NT2/D1 (cell line): ENCODE measurements around the gene DOP1B.

Experiments
- DNase-seq: peaks from one replicate; pipeline ENCODE4 v3.0.0-alpha.2; 2011; ENCODE audit warnings: low read depth, low spot score
- H3K27me3 ChIP-seq: 2 replicates; pipeline ENCODE4 v1.6.0; 2011; ENCODE audit warnings: mild to moderate bottlenecking; ENCODE audit not compliant: insufficient read length, insufficient read depth
- H3K36me3 ChIP-seq: 2 replicates; pipeline ENCODE4 v1.6.1; 2011; ENCODE audit warnings: mild to moderate bottlenecking, low read length, mixed read lengths; ENCODE audit not compliant: insufficient read depth, insufficient read length
- H3K4me1 ChIP-seq: 2 replicates; pipeline ENCODE4 v1.5.1; 2011; ENCODE audit not compliant: insufficient read depth, insufficient read length
- H3K4me3 ChIP-seq: 2 replicates; pipeline ENCODE4 v1.5.1; 2011; ENCODE audit warnings: low read depth; ENCODE audit not compliant: insufficient read length
- H3K9ac ChIP-seq: 2 replicates; pipeline ENCODE4 v1.6.0; 2011; ENCODE audit warnings: low read depth; ENCODE audit not compliant: insufficient read length
- H3K9me3 ChIP-seq: 2 replicates; pipeline ENCODE4 v1.5.1; 2011; ENCODE audit warnings: mild to moderate bottlenecking, low read length; ENCODE audit not compliant: insufficient read depth
- SUZ12 ChIP-seq: IDR thresholded peaks from 2 replicates; pipeline ENCODE4 v1.6.1; 2011; ENCODE audit not compliant: insufficient read length, insufficient read depth; ENCODE audit errors: extremely low read depth
- YY1 ChIP-seq: IDR thresholded peaks from 2 replicates; pipeline ENCODE4 v1.6.1; 2011; ENCODE audit not compliant: insufficient read length, insufficient read depth
- ZNF274 ChIP-seq: IDR thresholded peaks from 2 replicates; pipeline ENCODE4 v1.6.1; 2011; ENCODE audit warnings: mild to moderate bottlenecking, low read depth, low read length

The DOP1B gene

DNA sequence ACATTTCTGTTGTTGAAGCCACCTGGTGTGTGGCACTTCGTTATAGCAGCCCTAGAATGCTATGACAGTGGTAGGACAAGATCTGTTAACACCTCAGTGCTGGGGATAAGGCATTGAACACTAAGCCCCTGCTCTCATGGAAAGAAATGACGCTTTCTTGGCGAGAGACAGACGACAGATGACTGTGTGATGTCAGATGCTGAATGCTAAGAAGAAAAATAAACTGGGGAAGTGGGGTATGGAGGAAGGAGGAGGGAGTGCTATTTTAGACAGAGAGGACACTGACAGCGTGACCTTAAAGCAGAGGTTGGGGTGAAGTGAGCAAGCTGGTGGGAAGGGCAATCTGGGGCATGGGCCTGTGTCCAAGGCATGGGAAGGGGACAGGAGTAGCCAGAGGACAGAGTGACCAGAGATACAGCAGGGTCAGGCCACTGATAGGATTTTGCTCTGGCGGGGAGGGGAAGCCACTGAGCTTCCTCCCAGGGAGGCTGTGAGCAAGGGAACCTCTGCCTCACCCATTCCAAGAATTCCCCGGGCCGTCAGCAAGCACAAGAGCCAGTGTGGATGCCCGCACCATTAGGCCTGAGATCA, 15.2 kb downstream of the DOP1B start:
- peaks cover 3% of the 10 kb centered on the region for H3K4me1 ChIP-seq
- peaks cover 12% of the 10 kb centered on the region for H3K36me3 ChIP-seq
- no peak overlapping the region for H3K9ac ChIP-seq
- H3K4me3 ChIP-seq: no peak overlapping the region
- TF ChIP-seq ZNF274: no peak
- no peak for TF ChIP-seq YY1
- no peak for TF ChIP-seq SUZ12
- DNase-seq: no peak
- no peaks in the 10 kb centered on the region for H3K27me3 ChIP-seq
- no peaks in the 10 kb centered on the region for H3K9me3 ChIP-seq

DNA sequence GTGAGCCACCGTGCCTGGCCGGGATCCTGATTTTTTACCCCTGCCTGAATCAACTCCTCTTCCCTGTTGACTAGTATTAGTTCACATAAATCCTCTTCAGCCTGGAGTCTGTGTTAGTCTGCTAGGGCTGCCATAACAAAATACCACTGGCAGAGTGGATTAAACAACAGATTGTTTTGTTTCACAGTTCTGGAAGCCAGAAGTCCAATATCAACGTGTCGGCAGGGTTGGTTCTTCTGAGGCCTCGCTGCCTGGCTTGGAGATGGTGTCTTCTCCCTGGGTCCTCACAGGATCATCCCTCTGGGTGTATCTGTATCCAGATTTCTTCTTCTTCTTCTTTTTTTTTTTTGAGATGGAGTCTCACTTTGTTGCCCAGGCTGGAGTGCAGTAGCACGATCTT, 18.2 kb downstream of the DOP1B start:
- Histone ChIP-seq H3K4me1 (no peaks in the 10 kb centered on the region), H3K4me3 (no peak overlapping the region), H3K9ac (no peak overlapping the region), H3K27me3 (no peaks in the 10 kb centered on the region), H3K36me3 (peaks cover 3% of the 10 kb centered on the region), H3K9me3 (no peaks in the 10 kb centered on the region)
- no peak for DNase-seq
- TF ChIP-seq SUZ12 (no peak), YY1 (no peak), ZNF274 (no peak)

- Histone ChIP-seq H3K4me1 (no peaks in the 10 kb centered on the region), H3K4me3 (no peak overlapping the region), H3K9me3 (no peaks in the 10 kb centered on the region; the same call in 1 of the 2 replicates), H3K9ac (no peak overlapping the region), H3K36me3 (no peaks in the 10 kb centered on the region), H3K27me3 (no peaks in the 10 kb centered on the region)
- TF ChIP-seq ZNF274: no peak
- TF ChIP-seq SUZ12: no peak
- no peak for TF ChIP-seq YY1
- no peak for DNase-seq
These were observed 19.3 kb downstream of the DOP1B start for GRCh38 chr21:36175771-36176565.

- H3K27me3 ChIP-seq: no peaks in the 10 kb centered on the region
- no peak for DNase-seq
- H3K36me3 ChIP-seq: no peaks in the 10 kb centered on the region
- no peak for TF ChIP-seq SUZ12
- TF ChIP-seq YY1: no peak
- TF ChIP-seq ZNF274: no peak
- no peak overlapping the region for H3K4me3 ChIP-seq
- no peaks in the 10 kb centered on the region for H3K4me1 ChIP-seq
- H3K9me3 ChIP-seq: no peaks in the 10 kb centered on the region; the same call in 1 of the 2 replicates
- no peak overlapping the region for H3K9ac ChIP-seq
These were observed 21.7 kb downstream of the DOP1B start for GRCh38 chr21:36178349-36178748.

GRCh38 chr21:36179145-36179544, 22.5 kb downstream of the DOP1B start:
- H3K27me3 ChIP-seq: no peaks in the 10 kb centered on the region
- no peaks in the 10 kb centered on the region for H3K4me1 ChIP-seq
- no peaks in the 10 kb centered on the region for H3K36me3 ChIP-seq
- DNase-seq: no peak
- no peak overlapping the region for H3K4me3 ChIP-seq
- TF ChIP-seq ZNF274: no peak
- TF ChIP-seq SUZ12: no peak
- no peak for TF ChIP-seq YY1
- H3K9ac ChIP-seq: no peak overlapping the region
- H3K9me3 ChIP-seq: no peaks in the 10 kb centered on the region; the same call in 1 of the 2 replicates

DNA sequence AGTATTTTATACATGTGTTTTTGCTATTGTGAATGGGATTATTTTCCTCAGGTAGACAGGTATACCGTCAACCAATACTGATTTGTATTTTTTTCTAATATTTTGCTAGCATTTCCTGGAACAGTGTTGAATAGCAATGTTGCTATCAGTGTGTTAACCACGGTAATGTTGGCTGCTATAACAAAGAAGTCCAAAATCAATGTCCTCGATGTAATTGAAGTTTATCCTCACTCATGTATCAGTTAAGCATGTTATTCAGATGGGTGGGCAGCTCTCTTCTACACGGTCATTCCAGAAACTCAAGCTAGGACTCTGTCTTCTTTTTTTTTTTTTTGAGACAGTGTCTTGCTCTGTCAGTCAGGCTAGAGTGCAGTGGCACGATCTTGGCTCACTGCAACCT, 24.3 kb downstream of the DOP1B start:
- Histone ChIP-seq H3K9ac (no peak overlapping the region), H3K4me3 (no peak overlapping the region)

GRCh38 chr21:36183144-36183795, 26.6 kb downstream of the DOP1B start:
- Histone ChIP-seq H3K9me3 (no peaks in the 10 kb centered on the region; the same call in 1 of the 2 replicates), H3K9ac (no peak overlapping the region), H3K4me3 (no peak overlapping the region), H3K4me1 (peaks cover 9% of the 10 kb centered on the region), H3K36me3 (no peaks in the 10 kb centered on the region), H3K27me3 (no peaks in the 10 kb centered on the region)
- DNase-seq: no peak
- TF ChIP-seq SUZ12 (no peak), YY1 (no peak), ZNF274 (no peak)

More for the DNA sequence above, 24.3 kb downstream of the DOP1B start:
- no peak for DNase-seq
- no peaks in the 10 kb centered on the region for H3K27me3 ChIP-seq
- no peaks in the 10 kb centered on the region; the same call in 1 of the 2 replicates for H3K9me3 ChIP-seq
- no peaks in the 10 kb centered on the region for H3K4me1 ChIP-seq
- TF ChIP-seq YY1 (no peak), ZNF274 (no peak)
- no peaks in the 10 kb centered on the region for H3K36me3 ChIP-seq
